ENCODE measurements around the gene ARSG.
A peak's percentile ranks its signal among the peaks of the same experiment; 100 is the strongest.
"Not testable (repeated sequence)": the region's sequence is repeated elsewhere in the genome, so short reads cannot be mapped to it uniquely, and the experiment has no call there.

The ARSG gene

DNA sequence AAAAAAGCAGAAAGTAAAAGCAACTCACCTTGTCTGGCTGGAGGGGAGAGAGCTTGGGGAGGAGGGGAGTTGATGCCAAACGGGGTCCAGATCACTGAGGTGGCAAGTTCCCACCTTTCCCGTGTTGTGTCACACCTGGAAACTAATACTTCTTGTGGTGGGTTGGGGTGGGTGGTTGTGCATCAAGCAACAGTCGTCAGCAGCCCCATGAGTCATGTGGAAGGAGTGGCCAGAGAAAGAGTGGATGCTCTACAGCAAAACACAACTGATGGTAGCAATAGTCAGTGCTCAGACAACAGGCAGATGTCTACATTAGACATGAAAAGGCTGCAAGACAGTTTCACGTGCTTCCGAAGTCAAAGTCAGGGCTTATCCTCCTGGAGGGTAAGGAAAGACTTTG is 35.4 kb downstream of the ARSG start:
- no peak overlapping the region for H3K4me3 ChIP-seq (ENCODE audit: low read depth, low read length)
- DNase-seq (ENCODE audit: low read depth): peak; percentile 24
- TF ChIP-seq, protein P1, sequence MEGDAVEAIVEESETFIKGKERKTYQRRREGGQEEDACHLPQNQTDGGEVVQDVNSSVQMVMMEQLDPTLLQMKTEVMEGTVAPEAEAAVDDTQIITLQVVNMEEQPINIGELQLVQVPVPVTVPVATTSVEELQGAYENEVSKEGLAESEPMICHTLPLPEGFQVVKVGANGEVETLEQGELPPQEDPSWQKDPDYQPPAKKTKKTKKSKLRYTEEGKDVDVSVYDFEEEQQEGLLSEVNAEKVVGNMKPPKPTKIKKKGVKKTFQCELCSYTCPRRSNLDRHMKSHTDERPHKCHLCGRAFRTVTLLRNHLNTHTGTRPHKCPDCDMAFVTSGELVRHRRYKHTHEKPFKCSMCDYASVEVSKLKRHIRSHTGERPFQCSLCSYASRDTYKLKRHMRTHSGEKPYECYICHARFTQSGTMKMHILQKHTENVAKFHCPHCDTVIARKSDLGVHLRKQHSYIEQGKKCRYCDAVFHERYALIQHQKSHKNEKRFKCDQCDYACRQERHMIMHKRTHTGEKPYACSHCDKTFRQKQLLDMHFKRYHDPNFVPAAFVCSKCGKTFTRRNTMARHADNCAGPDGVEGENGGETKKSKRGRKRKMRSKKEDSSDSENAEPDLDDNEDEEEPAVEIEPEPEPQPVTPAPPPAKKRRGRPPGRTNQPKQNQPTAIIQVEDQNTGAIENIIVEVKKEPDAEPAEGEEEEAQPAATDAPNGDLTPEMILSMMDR (conservative IDR thresholded peaks at IDR 0.05; ENCODE audit: low read depth, low read length): no peak

DNA sequence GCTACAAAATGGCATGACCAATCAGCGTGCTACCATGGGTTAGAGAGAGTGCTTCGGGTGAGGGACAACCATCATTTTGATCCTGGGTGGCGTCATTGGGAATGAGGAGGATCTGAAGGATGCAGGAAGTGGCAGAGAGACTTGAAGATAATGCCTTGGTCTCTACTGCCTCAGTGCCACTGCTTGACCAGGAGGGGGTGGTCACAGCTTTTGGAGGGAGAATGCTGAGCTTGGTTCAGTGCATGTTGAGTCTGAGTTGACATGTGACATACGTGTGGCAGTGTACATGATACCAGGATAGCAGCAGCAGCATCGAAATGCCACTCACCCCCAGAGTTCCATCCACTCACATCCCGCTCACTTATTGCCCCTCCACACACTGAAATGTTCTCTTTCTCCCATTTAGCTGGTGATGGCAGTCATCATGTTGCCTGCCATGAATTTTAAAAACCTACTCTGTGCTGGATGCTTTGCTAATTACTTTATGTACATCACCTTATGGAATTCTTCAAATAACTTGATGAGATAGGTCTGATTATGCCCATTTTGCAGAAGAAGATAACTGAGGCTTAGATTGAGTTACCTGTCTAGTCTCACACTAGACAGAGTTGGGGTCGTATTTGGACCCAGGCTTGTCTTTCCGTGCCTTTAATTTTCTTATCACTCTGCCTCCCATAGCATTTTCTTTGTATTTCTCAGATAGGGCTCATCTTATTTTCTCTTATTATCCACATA is 36.7 kb downstream of the ARSG start:
- TF ChIP-seq, protein P1 (conservative IDR thresholded peaks at IDR 0.05; ENCODE audit: low read depth, low read length): peak; percentile 19

DNA sequence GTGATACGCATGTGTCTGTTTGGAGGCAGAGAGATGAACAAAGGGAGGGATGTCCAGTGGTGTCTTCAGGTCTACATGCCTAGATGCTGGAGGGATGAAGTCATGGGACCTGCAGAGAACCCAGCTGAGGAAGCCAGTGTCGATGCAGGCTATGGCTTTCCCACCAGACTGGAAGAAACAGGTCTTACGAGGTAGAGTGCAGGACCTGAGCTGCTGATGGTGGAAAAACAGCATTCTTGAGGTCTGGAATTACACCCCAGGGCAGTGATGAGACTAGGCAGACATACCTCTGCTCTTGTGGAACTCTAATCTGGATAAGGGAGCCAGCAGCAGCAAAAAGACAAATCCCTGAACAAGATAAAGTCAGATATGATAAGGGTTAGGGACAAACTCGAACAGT is 37.4 kb downstream of the ARSG start:
- no peak overlapping the region for H3K4me3 ChIP-seq (ENCODE audit: low read depth, low read length)
- DNase-seq (ENCODE audit: low read depth): peak; percentile 67
- TF ChIP-seq, protein P1 (conservative IDR thresholded peaks at IDR 0.05; ENCODE audit: low read depth, low read length): no peak

More for the DNA sequence above, 36.7 kb downstream of the ARSG start:
- no peak overlapping the region for H3K4me3 ChIP-seq (ENCODE audit: low read depth, low read length)
- DNase-seq (ENCODE audit: low read depth): no peak

DNA sequence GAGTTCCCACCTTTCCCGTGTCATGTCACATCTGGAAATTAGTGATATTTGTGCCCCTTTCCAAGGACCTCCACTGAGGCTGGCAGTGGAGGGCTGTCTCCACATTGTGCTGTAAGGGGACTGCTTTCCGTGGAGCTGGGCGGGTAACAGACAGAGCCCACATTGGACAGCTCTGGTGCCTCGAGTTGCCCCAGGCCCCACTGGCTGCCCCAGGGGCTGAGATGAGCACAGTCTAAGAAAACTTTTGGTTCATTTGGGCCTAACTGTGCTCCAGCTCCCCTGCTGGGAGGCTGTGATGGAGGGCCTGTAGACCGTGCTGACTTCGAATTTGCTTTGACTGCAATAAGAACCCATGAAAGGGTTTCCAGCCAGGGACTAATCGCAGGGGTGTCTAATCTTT is 38.0 kb downstream of the ARSG start:
- TF ChIP-seq, protein P1 (conservative IDR thresholded peaks at IDR 0.05; ENCODE audit: low read depth, low read length): no peak

DNA sequence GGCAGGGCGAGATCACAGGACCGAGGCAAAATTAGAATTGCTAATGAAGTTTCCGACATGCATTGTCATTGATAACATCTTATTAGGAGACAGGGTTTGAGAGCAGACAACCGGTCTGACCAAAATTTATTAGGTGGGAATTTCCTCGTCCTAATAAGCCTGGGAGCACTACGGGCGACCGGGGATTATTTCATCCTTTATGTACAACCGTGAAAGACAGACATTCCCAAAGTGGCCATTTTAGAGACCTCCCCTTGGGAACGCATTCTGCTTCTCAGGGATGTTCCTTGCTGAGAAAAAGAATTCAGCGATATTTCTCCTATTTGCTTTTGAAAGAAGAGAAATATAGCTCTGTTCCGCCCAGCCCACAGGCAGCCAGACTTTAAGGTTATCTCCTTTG is 40.6 kb downstream of the ARSG start:
- H3K4me3 ChIP-seq (ENCODE audit: low read depth, low read length); DNase-seq (ENCODE audit: low read depth): not testable (repeated sequence)

More for the DNA sequence above, 38.0 kb downstream of the ARSG start:
- DNase-seq (ENCODE audit: low read depth): no peak
- H3K4me3 ChIP-seq (ENCODE audit: low read depth, low read length): no peak overlapping the region

DNA sequence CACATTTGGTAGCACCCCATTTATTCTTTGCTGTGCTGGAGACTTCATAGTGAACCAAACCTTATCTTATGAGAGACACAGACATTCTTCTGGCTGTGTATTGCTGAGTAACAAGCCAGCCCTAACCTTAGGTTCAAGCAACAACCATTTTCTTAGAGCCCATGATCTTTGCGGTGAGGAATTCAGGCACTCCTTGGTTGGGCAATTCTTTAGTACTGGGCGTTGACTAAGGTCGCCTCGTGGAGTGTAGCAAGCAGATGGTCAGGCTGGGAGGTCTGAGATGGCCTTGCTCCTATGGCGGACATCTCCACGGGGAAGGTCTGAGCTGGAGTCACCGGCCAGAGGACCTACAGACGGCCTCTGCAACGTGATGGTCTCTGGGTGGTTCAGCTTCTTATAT is 43.1 kb downstream of the ARSG start:
- peak; percentile 59 for DNase-seq (ENCODE audit: low read depth)
- TF ChIP-seq, protein P1 (conservative IDR thresholded peaks at IDR 0.05; ENCODE audit: low read depth, low read length): no peak

DNA sequence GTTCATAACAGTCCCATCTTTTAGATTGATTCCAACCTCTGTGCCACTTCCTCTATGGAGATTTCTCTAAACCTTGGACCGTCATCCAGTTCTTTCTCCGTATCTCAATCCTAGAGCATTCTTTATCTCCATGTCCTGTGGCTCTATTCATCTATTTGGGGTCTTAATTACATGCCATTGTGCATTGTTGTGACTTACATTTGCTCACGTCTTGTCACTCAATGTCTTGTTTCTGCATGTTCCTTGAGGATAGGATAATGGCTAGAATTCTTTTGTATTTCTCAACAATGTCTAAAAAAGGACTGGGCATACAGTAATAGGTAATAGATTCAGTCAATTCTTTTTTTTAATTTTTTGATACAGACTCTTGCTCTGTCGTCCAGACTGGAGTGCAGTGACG is 50.2 kb downstream of the ARSG start:
- TF ChIP-seq, protein P1 (conservative IDR thresholded peaks at IDR 0.05; ENCODE audit: low read depth, low read length): no peak
- no peak for DNase-seq (ENCODE audit: low read depth)
- H3K4me3 ChIP-seq (ENCODE audit: low read depth, low read length): no peak overlapping the region

More for the DNA sequence above, 43.1 kb downstream of the ARSG start:
- H3K4me3 ChIP-seq (ENCODE audit: low read depth, low read length): no peak overlapping the region
